Measurements from ENCODE around the gene SLC9A1.

SLC9A1 gene

GRCh38 chr1:27060891-27061290 is 94.0 kb downstream of the SLC9A1 start:
- DNase-seq: no peak

GRCh38 chr1:27058966-27059669 is 95.8 kb downstream of the SLC9A1 start:
- DNase-seq: no peak

GRCh38 chr1:27057801-27058625 is 96.9 kb downstream of the SLC9A1 start:
- no peak for DNase-seq

GRCh38 chr1:27057389-27057788 is 97.5 kb downstream of the SLC9A1 start:
- no peak for DNase-seq

- DNase-seq: no peak
Measured at GRCh38 chr1:27053977-27054753, 100.8 kb downstream of the SLC9A1 start.

GRCh38 chr1:27052527-27052926 is 102.4 kb downstream of the SLC9A1 start:
- no peak for DNase-seq

- DNase-seq: no peak
Measured at GRCh38 chr1:27049607-27050006, 105.3 kb downstream of the SLC9A1 start.

GRCh38 chr1:27049100-27049499 is 105.8 kb downstream of the SLC9A1 start:
- no peak for DNase-seq
